Fibroblast of peridontal ligament (primary cell): ENCODE measurements around the gene B4GALNT4.
"Not testable (repeated sequence)": the region's sequence is repeated elsewhere in the genome, so short reads cannot be mapped to it uniquely, and the experiment has no call there.

Experiments used
- DNase-seq: peaks from one replicate; pipeline ENCODE4 v3.0.0-alpha.2; 2010; ENCODE audit errors: extremely low read depth

Gene B4GALNT4

GRCh38 chr11:334264-334994 is 34.9 kb upstream of the B4GALNT4 start:
- DNase-seq, result peak; percentile 55

- no peak for DNase-seq
These were observed 33.3 kb upstream of the B4GALNT4 start for GRCh38 chr11:335779-336658.

GRCh38 chr11:336659-337198 is 32.6 kb upstream of the B4GALNT4 start:
- DNase-seq, result no peak

- DNase-seq, result no peak
These were observed 31.6 kb upstream of the B4GALNT4 start for GRCh38 chr11:337711-338110.

GRCh38 chr11:339963-340362 is 29.3 kb upstream of the B4GALNT4 start:
- DNase-seq, result no peak

- DNase-seq, result no peak
These were observed 28.5 kb upstream of the B4GALNT4 start for GRCh38 chr11:340539-341512.

GRCh38 chr11:342328-342727 is 27.0 kb upstream of the B4GALNT4 start:
- peak; percentile 41 for DNase-seq

GRCh38 chr11:344836-345578 is 24.3 kb upstream of the B4GALNT4 start:
- DNase-seq, result no peak

GRCh38 chr11:346529-346928 is 22.8 kb upstream of the B4GALNT4 start:
- no peak for DNase-seq

GRCh38 chr11:349270-349954 is 19.9 kb upstream of the B4GALNT4 start:
- DNase-seq, result not testable (repeated sequence)

- DNase-seq, result not testable (repeated sequence)
These were observed 19.1 kb upstream of the B4GALNT4 start for GRCh38 chr11:350033-350722.

- no peak for DNase-seq
These were observed 18.5 kb upstream of the B4GALNT4 start for GRCh38 chr11:350723-351255.

- DNase-seq, result no peak
These were observed 17.9 kb upstream of the B4GALNT4 start for GRCh38 chr11:351411-351810.

GRCh38 chr11:352456-353031 is 16.8 kb upstream of the B4GALNT4 start:
- DNase-seq, result no peak

- DNase-seq, result peak; percentile 89
These were observed 16.0 kb upstream of the B4GALNT4 start for GRCh38 chr11:353179-353873.

GRCh38 chr11:355581-356458 is 13.5 kb upstream of the B4GALNT4 start:
- DNase-seq, result peak; percentile 93

GRCh38 chr11:356610-357009 is 12.7 kb upstream of the B4GALNT4 start:
- DNase-seq, result no peak
